GM21786 (cell line): ENCODE results near the gene HOXA13.

Source experiments
- ATAC-seq: cut with Tn5 transposase; IDR thresholded peaks from one replicate; pipeline ENCODE4 v1.9.1; 2021; ENCODE audit not compliant: unreplicated experiment

Gene HOXA13

DNA sequence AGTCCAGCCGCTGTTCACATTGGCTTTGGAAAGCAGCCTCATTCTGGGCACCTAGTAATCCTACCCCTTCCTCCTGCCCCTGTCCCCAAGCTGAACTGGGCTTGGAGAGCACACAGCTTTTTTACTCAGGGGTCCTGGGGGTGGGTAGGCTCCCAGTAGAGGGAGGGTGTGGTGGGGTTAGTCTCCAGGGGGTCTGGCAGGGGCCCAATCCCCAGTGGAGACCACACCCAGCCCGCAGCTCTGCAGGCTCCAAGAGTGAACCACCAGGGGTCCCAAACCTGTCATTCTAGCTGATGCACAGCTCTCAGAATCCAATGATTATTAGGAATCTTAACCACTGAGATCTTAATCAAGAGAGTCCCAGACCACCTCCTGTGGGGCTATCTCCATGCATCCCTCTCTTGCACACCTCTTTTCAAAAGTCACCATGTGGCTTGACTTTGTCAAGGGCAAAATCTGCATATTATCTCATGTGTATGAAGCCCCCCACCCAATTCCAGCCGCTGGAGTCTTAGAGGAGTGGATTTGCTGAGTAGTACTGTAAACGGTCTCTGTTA is 17.5 kb downstream of the HOXA13 start:
- no peak for ATAC-seq

DNA sequence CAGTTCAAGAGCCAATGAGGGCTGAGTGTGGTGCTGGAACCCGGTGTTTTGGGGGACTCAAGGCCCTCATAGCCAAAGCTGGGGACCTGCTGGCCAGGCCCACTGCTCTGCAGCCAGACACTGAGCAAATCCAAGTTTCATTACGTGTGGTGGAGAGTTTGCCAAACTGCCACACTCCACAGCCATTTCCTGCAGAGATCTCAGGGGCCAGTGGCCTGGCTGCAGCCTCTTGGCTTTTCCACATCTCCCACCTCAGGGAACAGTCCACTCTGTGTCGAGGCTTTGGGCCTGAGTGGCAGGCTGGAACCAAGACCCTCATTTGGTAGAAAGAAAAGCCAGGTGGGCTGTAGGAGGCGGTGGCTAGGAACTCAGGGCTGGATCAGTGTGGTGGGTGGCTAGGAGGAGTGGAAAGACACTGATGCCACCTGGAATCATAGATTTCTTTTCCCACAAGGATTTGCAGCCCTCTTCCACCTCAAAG is 18.1 kb downstream of the HOXA13 start:
- no peak for ATAC-seq

DNA sequence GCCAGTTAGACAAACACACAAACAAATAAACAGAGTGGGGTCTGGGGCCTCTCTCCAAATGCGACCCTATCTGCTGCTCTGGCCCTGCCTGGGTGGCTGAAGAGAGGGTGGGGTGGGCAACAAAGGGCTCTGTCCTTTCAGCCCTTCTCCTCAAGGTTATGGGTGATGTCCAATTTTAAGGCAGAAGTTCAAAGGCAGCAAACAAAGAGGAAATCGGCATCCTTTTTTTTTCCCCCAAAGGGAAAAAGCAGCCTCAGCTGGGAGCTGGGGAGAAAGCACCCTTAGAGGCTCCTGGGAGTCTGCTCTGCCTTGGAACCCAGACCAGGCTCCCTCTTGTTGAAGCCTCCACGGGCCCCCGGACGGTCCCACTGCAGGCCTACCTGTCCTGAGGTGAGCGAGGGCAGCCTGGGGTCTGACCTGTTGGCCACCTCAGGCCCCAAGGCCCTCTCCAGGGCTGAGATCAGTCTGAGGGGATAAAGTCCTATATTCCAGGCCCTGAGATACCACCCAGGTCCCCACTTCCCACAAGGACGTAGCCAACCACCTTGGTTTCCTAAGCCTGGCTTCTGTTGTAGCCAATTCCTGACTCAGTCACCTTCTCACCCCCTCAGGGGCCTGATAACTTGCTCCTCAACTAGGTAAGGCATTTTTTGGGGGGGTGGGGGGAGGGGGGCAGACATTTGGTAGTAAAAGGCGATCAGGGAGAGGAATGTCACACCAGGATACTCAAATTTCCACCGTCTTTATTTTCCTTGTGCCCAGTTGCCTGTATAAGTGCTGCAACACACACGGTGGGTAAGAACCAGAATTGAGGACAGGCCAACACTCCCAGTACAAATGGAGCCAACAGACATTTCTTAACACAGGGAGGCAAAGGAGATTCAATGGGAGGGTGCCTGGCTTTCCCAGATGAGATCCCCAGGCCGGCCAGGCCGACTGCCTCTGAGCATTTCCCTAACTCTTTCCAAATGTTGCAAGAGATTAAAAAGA is 19.2 kb downstream of the HOXA13 start:
- no peak for ATAC-seq

DNA sequence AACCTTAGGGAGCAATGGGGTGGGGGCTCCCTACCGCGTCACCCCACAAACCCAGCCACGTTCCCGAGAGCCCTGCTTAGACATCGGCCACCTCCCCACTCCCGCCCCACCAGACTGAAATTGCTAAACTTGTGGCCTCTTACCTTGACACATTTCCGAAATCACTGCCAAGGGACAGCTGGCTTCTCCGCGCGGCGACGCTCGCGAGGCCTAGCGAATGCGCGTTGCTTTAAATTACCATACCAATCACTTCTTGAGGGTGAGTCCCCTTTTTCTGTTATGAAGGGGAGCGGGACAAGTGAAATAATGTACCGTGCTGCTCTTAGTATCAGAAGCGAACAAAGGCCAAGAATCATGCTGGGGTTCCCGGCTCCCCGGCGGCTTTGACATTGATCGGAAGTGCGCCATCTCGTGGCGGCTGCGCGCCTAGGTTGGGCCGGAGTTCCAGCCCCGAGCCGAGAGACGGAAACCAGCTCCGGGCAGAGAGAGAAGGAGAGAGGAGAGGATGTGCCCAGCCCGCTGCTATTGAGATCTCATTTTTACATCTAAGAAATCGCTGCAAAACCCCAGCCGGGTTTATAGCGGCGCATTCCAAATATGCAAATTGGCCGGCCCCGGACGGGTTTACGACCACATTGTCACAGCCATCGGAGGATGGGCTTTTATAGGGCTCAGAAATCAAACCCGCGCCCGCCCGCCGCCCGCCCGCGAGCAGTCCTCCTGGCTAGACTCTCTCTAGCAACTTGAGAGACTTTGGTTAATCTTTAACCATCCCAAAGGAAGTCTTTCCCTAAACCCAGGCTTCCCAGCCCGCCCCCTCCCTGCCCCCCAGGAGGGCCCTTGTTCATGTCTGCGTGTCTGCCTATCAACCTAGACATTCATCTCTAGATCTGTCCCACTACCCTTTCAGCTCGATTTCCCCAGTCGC is 20.1 kb downstream of the HOXA13 start:
- no peak for ATAC-seq

DNA sequence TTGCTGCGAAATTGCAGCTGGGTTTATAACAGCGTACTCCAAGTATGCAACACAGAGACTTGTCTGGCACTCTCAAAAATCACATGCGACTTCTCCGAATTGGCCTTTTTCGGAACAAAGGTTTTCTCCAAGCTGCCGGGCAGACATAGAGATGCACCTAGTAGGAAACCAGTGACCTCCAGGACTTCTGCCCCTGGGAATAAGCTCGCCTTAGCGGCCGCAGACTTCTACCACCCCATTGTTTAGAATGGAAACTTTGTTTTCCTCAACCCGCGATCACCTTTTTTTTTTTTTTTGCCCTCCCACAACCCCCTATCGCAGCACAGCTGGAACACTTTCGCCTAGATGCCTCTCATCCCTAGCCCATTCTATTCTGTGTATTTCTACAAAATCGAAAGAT is 20.9 kb downstream of the HOXA13 start:
- no peak for ATAC-seq

DNA sequence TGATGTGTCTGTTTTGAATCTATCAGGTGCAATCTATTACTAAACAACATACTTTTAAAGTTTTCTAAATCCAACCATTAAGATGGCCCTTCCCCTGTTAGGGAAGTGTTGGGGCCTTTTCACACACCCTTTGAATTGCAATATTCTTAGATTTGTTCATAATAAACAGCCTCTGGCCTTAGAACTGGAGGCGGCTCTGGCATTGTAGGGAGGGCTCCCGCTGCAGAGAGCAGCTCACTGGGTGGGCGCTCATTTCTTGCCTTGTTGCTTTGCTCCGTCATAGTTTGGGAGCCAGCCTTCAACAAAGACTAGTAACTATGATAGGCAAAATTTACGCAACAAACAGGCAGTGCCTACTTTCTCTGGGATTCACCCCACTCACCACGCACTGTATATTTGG is 21.5 kb downstream of the HOXA13 start:
- ATAC-seq = no peak

DNA sequence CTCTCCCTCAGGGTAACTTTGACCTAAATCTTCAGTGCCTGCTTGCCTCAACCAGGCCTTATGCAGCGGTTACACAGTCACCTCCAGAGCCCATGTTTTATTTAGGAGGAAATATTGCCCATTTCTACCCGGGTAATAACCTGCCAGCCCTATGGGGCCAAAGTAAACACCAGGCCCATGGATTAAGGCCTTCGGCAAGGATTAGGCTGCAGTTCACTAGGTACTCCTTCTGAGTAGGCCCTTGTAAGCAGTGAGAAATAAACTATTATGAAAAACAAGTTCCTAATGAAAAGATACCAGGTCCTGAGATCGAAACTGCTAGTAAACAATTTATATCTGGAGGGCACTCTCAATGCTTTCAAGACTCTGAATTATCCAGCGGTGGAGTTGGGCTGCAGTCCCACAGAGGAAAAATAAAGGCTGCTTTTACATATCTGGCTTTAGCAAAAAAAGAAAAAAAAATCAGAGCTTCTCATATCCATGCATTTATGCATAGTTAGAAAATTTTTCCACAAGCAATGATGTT is 22.0 kb downstream of the HOXA13 start:
- ATAC-seq = no peak

DNA sequence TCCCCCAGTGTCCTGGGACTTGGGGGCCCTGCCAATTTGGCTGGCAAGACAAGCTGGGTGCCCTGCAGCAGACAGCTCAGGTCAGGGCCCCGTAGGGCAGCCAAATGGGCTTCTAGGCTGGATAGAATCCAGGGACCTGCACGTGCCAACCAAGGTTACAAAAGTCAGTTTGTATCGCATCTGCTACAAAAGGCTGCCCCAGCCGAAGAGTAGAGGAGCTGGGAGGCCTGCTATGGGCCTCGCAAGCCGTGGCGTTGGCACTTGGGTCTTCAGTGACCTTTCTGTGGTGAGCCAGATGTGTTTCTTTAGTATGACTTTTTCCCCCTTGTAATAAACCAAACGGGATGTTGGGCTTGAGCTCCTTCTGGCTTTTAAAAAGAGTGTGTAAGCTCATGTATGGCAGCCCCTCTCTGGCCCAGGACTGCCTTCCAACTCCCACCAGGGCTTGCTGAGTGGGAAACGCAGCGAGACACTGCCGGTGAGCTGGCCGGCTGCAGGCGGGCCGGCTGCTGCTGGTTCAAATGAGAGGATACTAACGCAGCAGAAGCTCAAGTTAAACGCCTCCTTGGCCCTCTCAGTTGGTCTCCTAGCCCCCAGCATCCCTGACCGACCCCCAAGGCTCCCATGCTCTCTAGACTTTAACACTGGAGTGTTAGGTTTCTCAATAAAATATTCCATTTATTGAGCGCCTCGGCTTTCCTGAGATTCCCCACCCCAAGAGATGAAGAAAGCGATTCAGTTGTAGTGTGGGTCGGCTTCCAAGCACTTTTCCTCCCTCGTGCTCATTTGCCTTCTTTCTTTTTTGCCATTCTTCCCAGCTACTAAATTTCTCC is 22.7 kb downstream of the HOXA13 start:
- no peak for ATAC-seq

DNA sequence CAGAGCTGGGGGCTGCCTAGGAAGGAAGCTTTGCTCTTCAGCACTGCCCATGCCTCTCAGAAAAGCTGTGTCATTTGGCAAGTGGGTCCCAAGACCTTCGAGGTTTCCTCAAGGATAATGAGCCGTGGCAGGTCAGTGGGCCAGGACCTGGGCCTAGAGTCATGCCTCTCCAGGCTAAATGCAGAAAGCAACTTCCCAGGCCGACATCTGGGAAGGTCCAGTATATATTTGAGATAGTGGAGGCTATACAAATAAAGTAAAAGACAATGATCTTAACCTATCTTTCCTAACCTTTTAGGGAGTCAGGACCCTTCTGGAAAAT is 23.4 kb downstream of the HOXA13 start:
- ATAC-seq = no peak

DNA sequence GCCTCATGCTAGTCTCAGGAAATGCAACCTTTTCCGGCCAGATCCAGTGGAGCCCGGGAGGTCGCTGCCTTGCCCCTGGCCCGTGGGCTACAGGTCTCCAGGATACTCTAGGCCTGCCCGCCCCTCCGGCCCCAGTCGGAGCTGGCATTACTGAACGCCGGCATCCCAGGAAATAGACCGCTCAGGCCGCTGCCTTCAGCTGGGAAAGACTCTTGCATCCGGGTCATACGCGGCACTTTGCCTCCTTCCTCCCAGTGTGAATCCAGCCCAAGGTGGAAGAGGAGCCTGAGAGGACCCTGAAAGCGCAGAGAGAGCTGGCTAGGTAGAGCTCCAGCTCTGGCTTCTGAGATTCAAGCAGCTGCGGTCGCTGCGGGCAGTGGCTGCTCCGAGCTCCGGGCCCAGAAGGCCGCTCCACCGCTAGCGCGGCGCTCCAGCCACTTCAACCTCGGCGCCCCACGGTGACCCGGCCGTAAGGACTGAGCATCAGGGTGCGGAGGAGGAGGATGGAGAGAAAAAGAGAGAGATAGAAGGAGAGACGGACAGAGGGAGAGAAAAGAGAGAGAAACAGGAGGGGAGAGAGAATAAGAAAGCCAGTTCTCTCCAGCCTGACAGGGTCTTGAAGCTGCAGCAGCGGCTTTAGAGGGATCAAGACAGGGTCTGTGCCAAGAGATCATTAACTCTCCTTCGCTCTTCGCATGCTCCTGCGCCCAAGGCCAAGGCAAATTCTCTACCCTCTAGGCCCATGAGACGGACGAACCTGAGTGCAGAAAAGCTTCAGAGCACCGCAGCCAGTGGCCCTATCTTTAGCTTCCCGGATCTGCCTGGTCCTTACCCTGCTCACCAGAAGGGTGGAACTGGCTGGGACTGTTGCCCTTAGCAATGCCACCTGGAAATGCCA is 24.0 kb downstream of the HOXA13 start:
- no peak for ATAC-seq

DNA sequence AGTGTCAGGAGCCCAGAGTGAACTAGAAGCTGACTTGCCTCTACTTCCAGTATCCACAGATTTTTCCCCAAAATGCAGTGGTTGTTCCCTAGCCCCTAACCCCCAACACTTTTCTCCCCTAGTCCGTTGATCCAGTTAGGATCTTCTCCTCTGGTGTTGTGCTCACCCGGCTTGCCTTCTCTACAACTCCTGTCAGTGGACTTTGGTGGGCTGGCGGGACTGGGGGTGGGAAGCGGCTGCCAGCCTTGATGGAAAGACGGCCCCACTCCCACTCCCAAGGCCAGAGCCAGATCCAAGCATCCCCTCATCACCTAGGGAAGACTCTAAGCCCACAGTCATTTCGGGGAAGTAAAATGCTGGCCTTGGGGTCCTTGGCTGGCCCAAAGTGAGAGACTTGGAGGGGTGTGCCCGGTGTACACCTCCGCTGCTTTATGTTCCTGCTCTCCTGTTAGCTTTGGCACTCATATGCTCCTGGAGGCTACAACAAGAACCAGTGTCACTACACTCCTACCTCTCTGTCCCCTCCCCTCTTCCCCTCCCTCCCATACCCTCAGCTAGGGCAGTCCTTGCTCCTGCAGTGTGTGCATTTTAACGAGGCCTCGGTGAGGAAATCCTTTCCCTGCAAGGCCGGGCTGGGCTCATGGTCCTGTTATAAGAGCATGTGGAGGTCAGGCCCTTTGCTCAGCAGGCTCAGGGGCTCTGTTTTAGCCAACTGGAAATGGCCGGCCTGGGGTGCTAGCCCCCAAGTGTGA is 24.8 kb downstream of the HOXA13 start:
- no peak for ATAC-seq

DNA sequence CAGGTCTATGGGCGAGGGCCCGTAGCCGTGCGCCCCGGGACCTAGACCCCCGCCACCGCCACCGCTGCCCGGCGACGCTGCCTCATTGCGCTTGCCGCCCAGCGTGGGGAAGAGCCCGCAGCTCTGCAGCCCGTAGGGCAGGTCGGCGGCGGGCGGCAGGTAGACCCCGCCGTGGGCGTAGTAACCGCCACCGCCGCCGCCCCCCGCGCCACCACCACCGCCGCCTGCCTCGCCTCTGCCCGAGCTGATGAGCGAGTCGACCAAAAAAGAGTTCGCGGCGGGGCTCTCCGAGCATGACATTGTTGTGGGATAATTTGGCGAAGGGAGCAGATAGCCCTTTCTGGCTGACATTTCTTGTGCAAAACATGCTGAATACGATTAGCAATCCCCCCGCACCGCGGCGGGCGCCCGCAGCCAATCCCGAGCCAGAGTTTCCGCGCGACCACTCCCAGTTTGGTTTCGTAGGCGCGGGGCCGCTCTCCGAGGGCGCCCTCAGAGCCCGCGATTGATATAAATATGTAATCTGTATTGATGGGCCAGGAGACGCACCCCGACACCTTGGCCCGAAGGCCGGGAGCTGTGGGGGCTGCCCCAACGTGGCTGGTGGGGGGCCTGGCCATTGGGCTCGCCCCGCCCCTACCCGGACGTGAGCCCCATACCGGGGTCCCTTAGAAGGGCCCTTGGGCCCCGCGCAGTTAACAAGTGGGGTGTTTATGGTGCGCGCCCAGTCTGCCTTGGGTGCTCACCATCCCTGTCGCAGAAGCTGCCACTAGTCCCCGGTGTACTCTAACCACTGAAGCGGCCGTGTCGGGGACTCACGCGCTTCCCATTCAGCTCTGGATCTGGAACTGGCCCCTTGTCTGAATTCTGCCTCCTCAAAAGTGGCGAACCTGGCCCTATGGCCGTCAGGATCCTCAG is 25.7 kb downstream of the HOXA13 start, which contains the start of gene HOXA10:
Gene HOXA10, minus strand, starts transcription at position 365 of the 918 bp plus-strand sequence. Its CDS starts 14 bp downstream, at position 351.
- ATAC-seq = no peak

DNA sequence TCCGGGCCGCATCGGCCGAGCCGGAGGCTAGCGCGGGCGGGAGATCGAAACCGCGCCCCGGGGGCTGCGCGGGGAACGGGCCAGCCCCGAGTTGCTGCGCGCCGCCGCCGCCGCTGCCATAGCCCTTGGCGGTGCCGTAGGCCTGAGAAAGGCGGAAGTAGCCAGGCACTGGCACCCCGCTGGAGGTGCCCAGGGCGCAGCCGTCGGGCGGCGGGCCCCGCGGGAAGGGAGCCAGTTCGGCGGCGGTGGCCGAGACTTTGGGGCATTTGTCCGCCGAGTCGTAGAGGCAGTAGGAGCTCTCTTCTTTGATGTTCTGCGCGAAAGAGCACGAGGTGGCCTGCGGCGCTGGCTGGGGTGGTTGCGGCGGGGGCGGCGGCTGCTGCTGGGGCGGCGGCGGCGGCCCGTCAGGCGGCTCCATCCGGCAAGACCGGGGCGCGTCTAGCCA is 26.4 kb downstream of the HOXA13 start:
- ATAC-seq = no peak

DNA sequence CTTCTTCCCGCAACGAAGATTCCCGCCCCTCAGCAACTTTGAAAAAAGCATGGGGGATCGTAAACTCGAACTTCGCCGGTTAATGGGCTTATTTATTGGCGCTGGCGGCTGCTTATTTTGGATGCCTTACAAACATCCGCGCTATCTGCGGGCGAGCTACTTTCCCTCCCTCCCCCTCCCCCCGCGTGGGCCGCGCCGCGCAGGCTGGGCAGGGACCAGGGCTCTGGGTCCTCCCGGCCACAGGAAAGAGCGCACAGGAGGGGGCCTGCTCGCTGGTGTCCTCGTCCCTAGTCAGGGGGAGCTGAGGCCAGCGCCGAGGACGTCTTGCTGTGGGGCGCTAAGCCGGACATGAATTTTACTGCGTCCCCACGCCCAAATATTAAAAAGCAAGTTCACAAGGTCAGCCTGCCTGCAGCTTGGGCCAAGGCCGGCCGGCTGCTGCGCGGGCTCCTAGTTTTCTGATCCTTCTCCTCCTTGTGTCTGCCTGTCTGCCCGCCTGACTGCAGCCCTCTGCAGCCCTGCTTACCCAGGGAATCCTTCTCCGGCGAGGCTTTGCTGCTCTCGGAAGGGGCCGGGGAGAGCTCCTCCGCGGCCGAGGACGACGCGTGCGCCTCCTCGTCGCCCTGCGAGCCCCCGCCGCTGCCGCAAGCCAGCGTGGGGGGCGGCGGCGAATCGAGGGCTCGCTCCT is 26.9 kb downstream of the HOXA13 start:
- ATAC-seq = no peak

DNA sequence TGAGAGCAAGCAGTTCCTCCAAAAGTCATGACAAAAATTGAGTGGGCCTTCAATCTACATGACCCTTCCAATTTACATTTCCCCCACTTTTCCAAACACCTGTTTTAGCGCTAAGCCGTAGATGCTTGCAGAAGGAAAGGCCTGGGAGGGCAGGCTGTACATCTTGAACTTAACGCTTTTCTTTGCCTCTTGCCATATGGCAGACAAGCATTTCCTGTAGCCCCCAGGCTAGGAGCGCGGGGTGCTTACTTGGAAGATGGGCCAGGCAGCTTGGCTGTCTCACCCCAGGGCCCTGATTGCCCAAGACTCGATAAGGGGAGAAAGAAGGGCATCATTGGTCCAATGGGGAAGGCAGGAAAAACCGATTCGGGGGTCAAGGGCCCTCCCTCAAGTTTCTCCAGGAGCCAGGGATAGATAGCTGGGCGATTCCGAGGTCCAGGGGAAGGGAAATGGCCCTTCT is 27.5 kb downstream of the HOXA13 start:
- no peak for ATAC-seq

DNA sequence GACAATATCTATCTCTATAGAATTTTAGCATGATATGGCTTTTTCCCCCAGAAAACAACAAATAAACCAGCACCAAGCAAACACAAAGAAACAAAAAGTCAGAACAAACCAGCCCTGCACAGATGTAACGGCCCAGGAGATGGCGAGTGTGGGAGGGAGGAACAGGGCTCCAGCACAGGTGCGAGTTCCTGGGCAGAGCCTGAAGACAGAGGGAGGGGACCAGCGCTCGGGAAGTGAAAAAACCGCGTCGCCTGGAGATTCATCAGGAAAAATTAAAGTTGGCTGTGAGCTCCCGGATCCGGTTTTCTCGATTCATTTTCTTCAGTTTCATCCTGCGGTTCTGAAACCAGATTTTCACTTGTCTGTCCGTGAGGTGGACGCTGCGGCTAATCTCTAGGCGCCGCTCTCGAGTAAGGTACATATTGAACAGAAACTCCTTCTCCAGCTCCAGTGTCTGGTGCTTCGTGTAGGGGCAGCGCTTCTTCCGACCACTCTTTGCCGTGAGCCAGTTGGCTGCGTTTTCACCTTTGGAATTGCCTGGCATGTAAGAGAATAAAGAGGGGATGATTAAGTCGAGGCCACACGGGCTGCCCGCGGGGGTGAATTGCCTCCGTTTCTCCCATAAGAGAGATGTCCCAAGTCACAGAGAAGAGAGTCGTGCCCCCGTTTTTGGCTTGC is 28.1 kb downstream of the HOXA13 start:
- ATAC-seq = no peak
